GM21447 (cell line): ENCODE measurements around the gene PRRC2C.
"Not testable (repeated sequence)": the region's sequence is repeated elsewhere in the genome, so short reads cannot be mapped to it uniquely, and the experiment has no call there.

Source experiments
- ATAC-seq: cut with Tn5 transposase; IDR thresholded peaks from one replicate; pipeline ENCODE4 v1.9.1; 2021; ENCODE audit not compliant: unreplicated experiment

The PRRC2C gene

DNA sequence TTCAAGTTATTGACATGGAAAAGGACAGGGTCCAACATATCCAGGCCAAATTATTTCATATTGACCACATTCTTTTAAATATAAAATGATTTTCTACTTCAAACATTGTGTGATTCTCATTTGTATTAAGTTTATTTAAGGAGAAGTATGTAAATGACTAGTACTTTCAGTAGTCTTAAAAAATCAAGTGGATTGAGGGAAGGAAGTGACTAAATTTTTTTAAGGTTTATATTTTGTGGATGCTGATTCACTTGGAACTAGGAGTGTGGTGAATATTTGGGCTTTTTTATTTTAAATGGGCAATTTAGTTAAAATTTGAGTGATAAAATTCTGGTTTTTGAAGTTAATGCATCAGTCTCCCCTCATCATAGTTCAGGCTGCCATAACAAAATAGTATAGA is 10.1 kb downstream of the PRRC2C start:
- ATAC-seq, result no peak

DNA sequence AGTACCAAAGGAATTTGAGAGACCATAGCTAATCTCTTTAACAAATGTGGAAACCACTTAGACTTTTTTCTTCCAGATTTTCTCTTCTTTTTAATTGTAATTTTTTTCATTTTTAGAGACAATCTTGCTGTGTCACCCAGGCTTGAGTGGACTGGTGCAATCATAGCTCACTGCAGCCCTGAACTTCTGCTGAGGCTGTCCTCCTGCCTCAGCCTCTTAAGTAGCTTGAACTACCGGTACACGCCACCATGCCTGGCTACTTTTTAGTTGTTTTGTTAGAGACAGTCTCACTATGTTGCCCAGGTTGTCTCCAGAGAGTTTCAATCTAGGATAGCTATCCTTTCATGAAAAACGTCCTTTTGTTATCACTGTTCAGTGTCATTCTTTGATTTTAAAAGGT is 15.0 kb downstream of the PRRC2C start:
- ATAC-seq, result no peak

DNA sequence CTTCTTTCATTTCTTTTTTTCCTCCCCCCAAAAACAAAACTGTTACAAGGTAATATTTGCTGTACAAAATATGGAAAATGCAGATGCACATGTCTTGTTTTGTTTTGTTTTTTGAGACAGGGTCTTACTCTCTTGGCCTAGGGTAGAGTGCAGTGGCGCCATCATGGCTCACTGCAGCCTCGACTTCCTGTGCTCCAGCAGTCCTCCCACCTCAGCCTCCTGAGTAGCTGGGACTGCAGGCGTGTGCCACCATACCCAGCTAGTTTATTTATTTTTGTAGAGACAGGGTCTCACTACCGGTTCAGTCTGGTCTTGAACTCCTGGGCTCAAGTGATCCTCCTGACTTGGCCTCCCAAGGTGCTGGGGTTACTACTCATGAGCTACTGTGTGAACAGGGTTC is 15.5 kb downstream of the PRRC2C start:
- no peak for ATAC-seq

DNA sequence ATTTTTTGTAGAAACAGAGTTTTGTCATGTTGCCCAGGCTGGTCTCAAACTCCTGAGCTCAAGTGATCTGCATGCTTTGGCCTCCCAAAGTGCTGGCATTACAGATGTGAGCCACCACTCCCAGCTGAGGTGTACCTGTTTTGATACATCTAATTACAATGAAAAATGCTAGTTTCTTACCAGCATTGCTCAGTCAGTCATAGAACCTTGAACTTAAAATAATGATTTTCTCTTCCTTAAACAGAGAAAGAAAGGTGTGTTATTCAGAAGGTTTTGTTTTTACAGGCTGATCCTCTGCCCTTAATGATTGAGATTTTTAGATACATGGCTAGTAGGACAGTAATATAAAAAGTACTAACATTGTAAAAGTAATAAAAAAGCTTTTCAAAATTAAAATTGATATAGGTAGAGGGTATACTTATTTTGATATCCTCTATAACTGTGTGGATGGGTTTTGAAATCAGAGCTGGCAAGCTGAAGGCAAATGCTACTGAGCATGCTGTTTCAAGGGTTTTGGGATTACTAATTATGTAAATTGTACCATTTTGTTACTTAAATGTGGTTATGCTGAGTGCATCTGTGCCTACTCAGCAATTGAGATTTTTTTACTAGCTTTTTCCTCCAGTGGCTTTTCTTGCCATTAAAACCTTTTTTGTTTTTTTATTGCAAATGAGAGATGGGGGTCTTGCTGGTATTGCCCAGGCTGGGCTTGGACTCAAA is 16.1 kb downstream of the PRRC2C start:
- peak; percentile 76 for ATAC-seq

DNA sequence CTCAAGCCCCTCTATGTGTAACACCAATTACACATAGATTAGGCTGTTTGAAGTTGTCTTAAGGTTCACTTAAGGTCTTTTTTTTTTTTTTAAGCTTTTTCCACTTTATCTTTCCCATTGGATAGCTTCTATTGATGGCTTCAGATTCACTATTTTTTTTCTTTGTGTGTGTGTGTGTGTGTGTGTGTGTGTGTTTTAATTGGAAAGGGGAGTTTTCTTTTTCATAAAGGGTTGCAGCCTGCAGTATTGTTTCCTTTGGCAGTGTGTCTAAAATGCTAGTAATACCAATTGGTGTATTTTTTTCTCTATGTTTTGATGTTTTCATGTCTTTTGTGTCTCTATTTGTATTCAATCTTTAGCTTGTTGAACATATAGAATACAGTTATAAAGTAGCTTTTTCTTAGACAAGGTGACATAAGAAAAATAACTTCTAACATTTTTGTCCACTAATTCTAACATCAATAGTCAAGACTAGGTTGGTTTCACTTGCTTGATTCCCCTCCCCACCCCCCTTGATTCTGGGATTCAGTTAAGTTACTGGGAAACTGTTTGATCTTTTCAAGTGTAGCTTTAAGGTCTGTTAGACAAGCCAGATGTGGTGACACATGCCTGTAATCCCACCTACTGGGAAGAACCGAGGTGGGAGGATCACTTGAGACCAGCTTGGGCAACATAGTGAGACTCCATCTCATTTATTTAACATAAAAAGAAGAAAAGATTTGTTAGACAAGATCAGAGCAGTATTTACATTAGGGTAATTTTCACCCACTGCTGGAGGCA is 21.4 kb downstream of the PRRC2C start:
- no peak for ATAC-seq

DNA sequence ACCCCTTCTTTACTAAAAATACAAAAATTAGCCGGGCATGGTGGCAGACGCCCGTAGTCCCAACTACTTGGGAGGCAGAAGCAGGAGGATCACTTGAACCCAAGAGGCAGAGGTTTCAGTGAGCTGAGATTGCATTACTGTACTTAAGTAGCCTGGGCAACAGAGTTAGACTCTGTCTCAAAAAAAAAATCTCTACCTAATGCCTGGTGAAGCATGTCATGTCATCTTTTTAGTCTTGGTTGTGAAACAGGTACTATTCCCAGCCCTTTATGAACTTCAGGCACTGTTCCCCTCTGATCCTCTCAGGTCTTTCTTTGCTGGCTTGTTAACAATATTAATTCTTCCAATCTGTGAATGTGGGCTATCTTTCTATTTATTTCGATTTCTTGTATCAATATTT is 22.1 kb downstream of the PRRC2C start:
- ATAC-seq, result no peak

DNA sequence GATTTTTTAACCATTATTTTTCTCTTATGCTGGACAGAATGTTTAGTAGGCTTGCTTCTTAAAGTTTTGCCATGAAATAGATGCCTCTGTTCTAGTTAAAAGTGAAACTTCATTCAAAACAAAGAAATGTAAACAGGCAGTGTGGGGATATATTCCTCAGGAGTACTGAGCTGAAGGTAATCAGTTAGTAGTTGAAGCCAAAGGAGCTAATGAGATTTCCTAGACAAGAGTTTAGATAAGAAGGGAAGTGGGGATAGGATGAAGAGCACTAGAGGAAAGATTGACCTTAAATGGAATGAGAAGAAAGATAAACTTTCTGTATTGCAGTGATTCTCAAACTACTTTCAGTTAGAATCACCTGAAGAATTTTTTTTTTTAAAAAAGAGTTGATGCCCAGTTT is 23.9 kb downstream of the PRRC2C start:
- no peak for ATAC-seq

DNA sequence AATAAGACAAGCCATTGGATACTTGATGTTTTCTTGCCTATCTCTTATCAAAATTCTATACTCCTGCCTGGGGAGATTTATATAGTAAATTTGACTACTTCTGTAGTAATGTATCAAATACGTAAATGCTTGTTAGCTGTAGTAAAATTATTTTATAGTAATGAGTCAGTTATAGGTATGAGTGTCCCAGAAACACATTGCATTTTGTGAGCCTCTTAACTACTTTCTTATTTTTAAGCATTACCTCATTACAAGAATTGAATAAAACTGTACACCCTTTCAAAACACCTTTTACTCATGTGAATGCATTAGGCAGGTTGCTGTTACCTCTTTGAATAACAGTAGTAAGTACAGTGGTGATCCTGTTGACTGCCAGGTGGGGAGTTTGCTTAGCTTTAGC is 28.4 kb downstream of the PRRC2C start:
- no peak for ATAC-seq

DNA sequence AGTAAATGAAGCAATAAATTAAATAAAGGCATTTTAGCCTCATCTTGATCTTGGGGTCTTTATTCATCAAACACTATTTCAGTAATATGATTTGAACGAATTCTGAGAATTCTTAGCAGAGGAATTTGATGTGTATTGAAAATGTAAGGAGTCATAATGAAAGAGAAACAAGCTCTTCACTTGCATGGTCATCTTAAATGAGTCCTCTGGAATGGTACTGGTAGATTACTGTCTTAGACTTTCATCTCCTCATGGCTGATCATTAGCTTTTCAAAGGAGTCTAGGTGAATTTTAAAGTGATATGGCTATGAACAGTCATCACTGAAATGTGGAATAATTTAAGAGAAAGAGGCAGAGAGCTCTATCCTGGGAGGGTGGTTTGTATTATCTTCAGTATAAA is 30.0 kb downstream of the PRRC2C start:
- ATAC-seq, result no peak

DNA sequence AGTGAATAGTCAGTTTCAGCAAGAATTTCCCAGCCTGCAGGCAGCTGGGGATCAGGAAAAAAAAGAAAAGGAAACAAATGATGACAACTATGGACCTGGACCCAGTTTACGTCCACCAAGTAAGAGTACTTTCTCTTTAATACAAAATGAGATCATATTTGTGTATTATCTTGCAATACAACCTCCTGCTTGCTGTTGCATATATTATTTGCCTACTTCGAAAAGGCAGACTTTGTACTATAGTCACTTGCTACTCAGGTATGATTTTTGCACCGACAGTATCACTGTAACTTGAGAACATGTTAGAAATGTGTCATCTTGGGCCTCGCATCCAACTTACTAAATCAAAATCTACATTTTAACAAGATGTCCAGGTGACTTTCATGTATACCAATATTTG is 30.4 kb downstream of the PRRC2C start:
- no peak for ATAC-seq

DNA sequence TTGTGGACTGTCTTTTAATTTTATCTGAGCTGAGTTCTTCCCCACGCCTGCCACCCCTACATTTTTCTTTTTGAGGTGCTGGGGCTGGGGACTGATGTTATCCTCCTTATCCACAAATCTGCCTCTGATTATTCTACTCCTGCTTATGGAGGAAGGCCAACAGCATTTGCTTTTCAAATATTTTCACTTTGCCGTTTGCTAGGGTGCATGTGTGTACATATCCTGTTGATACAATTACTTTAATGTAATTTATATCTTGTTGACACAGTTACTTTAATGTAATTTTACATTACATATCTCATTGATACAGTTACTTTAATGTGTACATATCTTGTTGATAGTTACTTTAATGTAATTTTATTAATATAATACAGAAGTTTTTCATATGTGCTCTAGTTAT is 36.2 kb downstream of the PRRC2C start:
- no peak for ATAC-seq

DNA sequence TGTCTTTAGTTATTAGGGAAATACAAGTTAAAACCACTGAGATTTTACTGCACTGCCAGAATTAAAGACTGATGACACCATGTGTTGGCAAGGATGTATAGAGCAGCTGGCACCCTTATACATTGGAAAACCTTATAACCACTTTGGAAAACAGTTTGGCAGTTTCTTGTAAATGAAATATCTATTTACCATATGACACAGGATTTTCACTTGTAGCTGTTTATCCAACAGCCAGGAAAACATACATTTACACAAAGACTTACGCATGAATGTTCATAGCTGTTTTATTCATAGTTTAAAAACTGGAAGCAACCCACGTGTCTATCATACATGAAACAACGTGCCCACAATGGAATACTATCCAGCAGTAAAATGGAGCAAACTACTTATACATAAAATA is 45.3 kb downstream of the PRRC2C start:
- ATAC-seq, result no peak

DNA sequence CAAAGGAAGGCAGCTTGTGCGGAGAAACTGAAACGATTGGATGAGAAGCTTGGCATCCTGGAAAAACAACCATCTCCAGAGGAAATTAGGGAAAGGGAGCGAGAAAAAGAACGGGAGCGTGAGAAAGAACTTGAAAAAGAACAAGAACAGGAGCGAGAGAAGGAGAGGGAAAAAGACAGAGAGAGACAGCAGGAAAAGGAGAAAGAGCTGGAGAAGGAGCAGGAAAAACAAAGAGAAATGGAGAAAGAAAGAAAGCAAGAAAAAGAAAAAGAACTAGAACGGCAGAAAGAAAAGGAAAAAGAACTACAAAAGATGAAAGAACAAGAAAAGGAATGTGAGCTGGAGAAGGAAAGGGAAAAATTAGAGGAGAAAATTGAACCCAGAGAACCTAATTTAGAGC is 47.2 kb downstream of the PRRC2C start:
- no peak for ATAC-seq

DNA sequence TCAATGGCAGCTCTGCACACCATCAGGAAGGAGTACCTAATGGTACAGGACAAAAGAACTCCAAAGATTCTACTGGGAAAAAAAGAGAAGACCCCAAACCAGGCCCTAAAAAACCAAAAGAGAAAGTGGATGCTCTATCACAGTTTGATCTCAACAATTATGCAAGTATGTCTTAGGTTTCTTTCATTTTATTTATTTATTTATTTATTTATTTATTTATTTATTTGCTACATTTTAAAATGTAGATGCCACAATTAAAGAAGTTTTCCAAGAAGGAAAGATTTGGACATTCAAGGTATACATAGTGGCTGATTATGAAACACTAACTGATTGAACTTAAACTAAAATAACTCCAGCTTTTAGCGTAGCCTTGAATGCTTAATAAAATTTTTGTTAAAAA is 60.2 kb downstream of the PRRC2C start:
- no peak for ATAC-seq

DNA sequence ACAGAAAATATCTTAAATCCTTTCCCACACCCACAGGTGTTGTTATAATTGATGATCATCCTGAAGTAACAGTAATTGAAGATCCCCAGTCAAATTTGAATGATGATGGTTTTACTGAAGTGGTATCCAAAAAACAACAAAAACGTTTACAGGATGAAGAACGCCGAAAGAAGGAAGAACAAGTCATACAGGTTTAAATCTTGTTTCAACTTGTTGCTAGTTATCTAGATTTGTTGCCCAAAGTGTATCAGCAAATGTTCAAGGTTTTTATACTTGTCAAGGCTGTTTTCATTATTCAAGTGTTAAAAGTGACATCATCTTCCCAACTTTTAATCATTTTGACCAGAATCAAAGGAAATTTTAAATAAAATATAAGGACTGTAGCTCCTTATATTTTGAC is 64.7 kb downstream of the PRRC2C start:
- ATAC-seq, result no peak

DNA sequence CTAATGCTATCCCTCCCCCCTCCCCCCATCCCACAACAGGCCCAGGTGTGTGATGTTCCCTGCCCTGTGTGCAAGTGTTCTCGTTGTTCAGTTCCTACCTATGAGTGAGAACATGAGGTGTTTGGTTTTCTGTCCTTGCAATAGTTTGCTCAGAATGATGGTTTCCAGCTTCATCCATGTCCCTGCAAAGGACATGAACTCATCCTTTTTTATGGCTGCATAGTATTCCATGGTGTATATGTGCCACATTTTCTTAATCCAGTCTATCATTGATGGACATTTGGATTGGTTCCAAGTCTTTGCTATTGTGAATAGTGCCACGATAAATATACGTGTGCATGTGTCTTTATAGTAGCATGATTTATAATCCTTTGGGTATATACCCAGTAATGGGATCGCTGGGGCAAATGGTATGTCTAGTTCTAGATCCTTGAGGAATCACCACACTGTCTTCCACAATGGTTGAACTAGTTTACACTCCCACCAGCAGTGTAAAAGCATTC is 65.3 kb downstream of the PRRC2C start:
- ATAC-seq, result not testable (repeated sequence)

DNA sequence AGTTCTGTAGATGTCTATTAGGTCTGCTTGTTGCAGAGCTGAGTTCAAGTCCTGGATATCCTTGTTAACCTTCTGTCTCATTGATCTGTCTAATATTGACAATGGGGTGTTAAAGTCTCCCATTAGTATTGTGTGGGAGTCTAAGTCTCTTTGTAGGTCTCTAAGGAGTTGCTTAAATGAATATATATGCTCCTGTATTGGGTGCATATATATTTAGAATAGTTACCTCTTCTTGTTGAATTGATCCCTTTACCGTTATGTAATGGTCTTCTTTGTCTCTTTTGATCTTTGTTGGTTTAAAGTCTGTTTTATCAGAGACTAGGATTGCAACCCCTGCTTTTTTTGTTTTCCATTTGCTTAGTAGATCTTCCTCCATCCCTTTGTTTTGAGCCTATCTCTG is 68.6 kb downstream of the PRRC2C start:
- ATAC-seq, result not testable (repeated sequence)

DNA sequence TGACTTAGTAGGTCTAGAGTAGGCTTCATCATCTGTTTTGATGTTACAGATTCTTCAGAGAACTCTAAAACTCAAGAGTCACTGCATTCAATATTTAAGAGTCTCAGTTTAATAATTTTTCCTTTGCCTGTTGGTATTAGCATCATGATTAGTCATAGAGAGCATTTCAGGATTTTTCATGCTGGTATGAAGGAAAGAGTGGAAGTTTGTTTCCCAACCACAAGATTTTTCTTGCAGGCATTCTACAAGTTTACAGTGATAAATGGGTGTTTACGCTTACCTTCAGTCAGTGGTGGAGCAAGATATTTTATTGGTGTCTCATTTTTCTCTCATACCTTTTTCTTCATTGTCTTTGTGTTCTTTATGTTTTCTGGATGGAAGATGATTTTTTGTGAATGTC is 78.3 kb downstream of the PRRC2C start:
- no peak for ATAC-seq

DNA sequence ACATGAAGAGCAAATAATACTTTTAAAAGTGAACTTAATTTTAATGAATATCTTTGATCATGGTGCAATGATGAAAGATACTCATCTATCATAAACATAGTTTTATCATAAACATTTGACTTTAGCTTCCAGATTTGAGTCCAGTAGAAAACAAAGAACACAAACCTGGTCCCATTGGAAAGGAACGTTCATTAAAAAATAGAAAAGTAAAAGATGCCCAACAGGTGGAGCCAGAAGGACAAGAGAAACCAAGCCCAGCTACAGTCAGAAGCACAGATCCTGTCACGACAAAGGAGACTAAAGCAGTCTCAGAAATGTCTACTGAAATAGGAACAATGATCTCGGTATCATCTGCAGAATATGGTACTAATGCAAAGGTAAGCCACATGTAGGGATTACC is 81.1 kb downstream of the PRRC2C start:
- no peak for ATAC-seq

DNA sequence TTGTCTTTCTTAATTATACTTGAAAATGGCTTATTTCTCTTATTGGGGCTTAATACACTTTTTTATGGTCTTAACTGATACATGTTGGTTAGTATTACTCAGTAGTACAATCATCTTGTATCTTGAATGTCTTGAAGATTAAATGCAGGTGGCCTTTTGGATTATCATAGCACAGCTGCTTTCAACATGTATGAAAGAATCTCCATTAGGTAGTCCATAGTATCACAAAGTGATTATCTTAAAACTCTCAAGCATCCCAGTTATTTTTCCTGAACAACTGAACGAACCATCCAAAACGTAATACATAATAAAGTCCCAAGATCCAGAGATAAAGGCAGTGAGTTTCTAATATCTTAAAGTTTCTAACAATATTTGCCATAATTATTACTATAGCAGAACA is 85.0 kb downstream of the PRRC2C start:
- ATAC-seq, result no peak

DNA sequence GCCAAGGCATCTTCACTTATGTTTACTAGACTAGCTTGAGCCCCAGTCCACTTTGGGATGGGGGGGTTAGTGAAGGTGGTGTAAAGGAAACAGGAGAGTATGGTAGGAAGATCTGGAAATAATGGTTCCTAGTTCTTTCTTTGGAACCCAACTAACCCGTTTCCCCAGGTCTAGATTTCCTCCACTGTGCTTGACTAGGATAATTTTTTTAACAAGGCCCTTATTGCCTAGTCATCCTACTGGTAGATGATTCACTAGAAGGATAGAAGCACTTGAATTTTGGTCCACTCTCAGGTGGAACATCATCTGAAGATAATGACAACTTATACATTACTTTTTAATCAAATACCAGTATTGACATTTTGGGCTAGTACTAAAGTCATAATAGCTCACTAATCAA is 90.8 kb downstream of the PRRC2C start:
- ATAC-seq, result no peak

DNA sequence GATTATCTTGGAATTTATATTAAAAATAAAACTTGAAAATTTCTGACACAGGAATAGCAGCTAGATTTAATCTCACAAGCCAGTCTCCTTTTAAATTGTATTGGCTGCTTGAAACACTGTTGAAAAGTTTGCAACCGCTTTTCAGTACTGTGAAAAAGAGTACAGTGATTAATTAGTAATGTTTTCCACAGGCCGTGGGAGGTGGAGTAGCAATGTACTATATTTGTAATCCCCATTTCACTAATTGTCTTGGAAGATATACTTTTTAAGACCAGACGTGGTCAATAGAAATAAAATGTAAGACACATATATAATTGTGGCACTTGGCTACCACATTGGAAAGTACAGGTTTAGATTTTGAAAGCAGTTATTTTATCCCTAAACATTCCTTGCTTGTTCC is 95.9 kb downstream of the PRRC2C start:
- ATAC-seq, result no peak

DNA sequence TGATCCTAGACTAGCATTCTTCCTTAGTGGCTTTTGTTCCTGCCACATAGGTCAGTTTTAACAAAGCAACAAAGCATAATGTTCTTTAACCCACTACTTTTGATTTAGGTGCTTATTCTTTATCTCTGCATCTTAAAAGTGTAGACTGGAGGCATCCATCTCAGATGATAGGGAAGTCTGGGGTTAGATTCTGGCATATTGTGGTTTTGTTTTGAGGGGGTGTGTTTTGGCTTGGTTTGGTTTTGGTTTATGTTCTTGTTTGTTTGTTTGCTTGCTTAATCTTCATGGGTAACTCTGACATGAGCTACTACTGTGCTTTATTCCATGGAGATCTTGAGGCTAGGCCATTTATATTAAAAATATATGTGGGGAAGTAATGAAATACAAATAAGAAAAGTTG is 96.4 kb downstream of the PRRC2C start:
- no peak for ATAC-seq
